HCT116 (cell line): ENCODE data around the gene SIK3. TPM values are rescaled to one million over a fixed set of nuclear protein-coding genes. Genes with fewer than 3 reads are reported as not detected.

Source experiments
- ATAC-seq: fragments of 200-7000 bp; cut with Tn5 transposase; 2 replicates; pipeline ENCODE4 v1.9.1; 2020; ENCODE audit warnings: mild to moderate bottlenecking, moderate library complexity
- BruUV-seq: library from RNA; stranded (reverse); fragments of 400-500 nt; replicated peaks from 2 replicates; lab custom pipeline; 2021; lab: Mats Ljungman, UMichigan
- CTCF ChIA-PET: fragments of 300-600 bp; sonication (Branson Sonifier 250); formaldehyde crosslinking; loops from one replicate; lab custom pipeline; 2021; ENCODE audit warnings: antibody characterized with exemption; lab: Charles Lee
- POLR2A ChIA-PET: fragments of 300-600, 350-600 bp; sonication (Branson Sonifier 250); formaldehyde crosslinking; loops from one replicate; lab custom pipeline; 2021; ENCODE audit warnings: antibody characterized with exemption; lab: Charles Lee
- RAD21 ChIA-PET, 2 experiments: fragments of 300-600 bp; sonication (Branson Sonifier 250); formaldehyde crosslinking; loops; one replicate each; lab custom pipeline; 2023; ENCODE audit warnings: low total read pairs in 2 of 2; ENCODE audit not compliant: uncharacterized antibody in 2 of 2, unreplicated experiment in 2 of 2, low non-redundant PET in 1 of 2; lab: Charles Lee
- DNase-seq: peaks from one replicate; pipeline ENCODE4 v3.0.0-alpha.2; 2010; ENCODE audit warnings: low read depth, low spot score
- H2AFZ ChIP-seq: fragments of 200-600 bp; shearing (Covaris generic), sonication (generic); 2 replicates; pipeline ENCODE4 v1.6.1; 2017; ENCODE audit warnings: low read depth, mixed run types, mixed read lengths, antibody characterized with exemption, low read length; ENCODE audit not compliant: poor library complexity, severe bottlenecking
- H3K27ac ChIP-seq: 2 replicates; pipeline ENCODE4 v1.5.1; 2012; ENCODE audit warnings: low read depth, low read length
- H3K27me3 ChIP-seq: fragments of 200-600 bp; sonication (generic); 2 replicates; pipeline ENCODE4 v1.6.1; 2016; ENCODE audit warnings: mixed run types, low read length, mixed read lengths; ENCODE audit not compliant: insufficient read depth
- H3K36me3 ChIP-seq, 2 experiments: fragments of 200-500 bp in 1 of 2; fragments of 200-600 bp in 1 of 2; sonication (Bioruptor generic) in 1 of 2; sonication (generic) in 1 of 2; 2 replicates each; pipeline versions ENCODE4 v1.5.1 to v1.6.1; 2014 to 2016; ENCODE audit warnings: low read length in 2 of 2, inconsistent platforms in 1 of 2, mixed read lengths in 1 of 2, mixed run types in 1 of 2; ENCODE audit not compliant: insufficient read depth in 2 of 2, control insufficient read depth in 1 of 2
- H3K4me1 ChIP-seq, 2 experiments: fragments of 200-600 bp in 1 of 2; sonication (generic) in 1 of 2; 2 replicates each; pipeline versions ENCODE4 v1.5.1 to v1.6.1; 2012 to 2017; ENCODE audit warnings: low read length in 2 of 2, inconsistent platforms in 1 of 2, mild to moderate bottlenecking in 1 of 2, mixed read lengths in 1 of 2, mixed run types in 1 of 2, moderate library complexity in 1 of 2; ENCODE audit not compliant: insufficient read depth in 2 of 2, control insufficient read depth in 1 of 2
- H3K4me2 ChIP-seq: fragments of 200-600 bp; sonication (generic); 2 replicates; pipeline ENCODE4 v1.6.1; 2017; ENCODE audit warnings: mixed run types, low read length, mixed read lengths
- H3K4me3 ChIP-seq, 2 experiments: fragments of 200-600 bp in 1 of 2; sonication (generic) in 1 of 2; replicated peaks in 1 of 2; 2 replicates each; pipeline ENCODE4 v1.5.1; 2011 to 2016; ENCODE audit warnings: low read length in 2 of 2, control low read depth in 1 of 2, low read depth in 1 of 2, mild to moderate bottlenecking in 1 of 2, mixed read lengths in 1 of 2, mixed run types in 1 of 2
- H3K79me2 ChIP-seq: fragments of 200-600 bp; sonication (generic); 2 replicates; pipeline ENCODE4 v1.6.1; 2017; ENCODE audit warnings: mild to moderate bottlenecking, mixed run types, low read length, moderate library complexity, mixed read lengths; ENCODE audit not compliant: insufficient read depth
- H3K9ac ChIP-seq: fragments of 200-600 bp; sonication (generic); 2 replicates; pipeline ENCODE4 v1.6.1; 2016; ENCODE audit warnings: low read length, mixed read lengths
- H3K9me2 ChIP-seq: fragments of 200-600 bp; sonication (generic), shearing (Covaris generic); 2 replicates; pipeline ENCODE4 v1.6.1; 2017; ENCODE audit warnings: mixed run types, mild to moderate bottlenecking, moderate library complexity; ENCODE audit not compliant: insufficient read depth
- H3K9me3 ChIP-seq, 2 experiments: fragments of 200-500 bp in 1 of 2; fragments of 200-600 bp in 1 of 2; sonication (Bioruptor generic) in 1 of 2; sonication (generic) in 1 of 2; 2 replicates each; pipeline ENCODE4 v1.6.1; 2014 to 2017; ENCODE audit warnings: low read length in 2 of 2, mixed read lengths in 2 of 2, inconsistent platforms in 1 of 2, low read depth in 1 of 2, mild to moderate bottlenecking in 1 of 2, mixed run types in 1 of 2, moderate library complexity in 1 of 2; ENCODE audit not compliant: control insufficient read depth in 1 of 2, insufficient read depth in 1 of 2
- H4K20me1 ChIP-seq: fragments of 200-600 bp; sonication (generic), shearing (Covaris generic); 2 replicates; pipeline ENCODE4 v1.6.1; 2017; ENCODE audit warnings: mixed run types, mild to moderate bottlenecking, moderate library complexity; ENCODE audit not compliant: insufficient read depth
- CBX3 ChIP-seq: IDR thresholded peaks from 2 replicates; pipeline ENCODE4 v1.6.1; 2012; ENCODE audit warnings: low read depth
- CEBPB ChIP-seq: IDR thresholded peaks from 2 replicates; pipeline ENCODE4 v1.6.1; 2012; ENCODE audit warnings: low read depth
- ELF1 ChIP-seq: IDR thresholded peaks from 2 replicates; pipeline ENCODE4 v1.6.1; 2012; ENCODE audit warnings: low read depth, borderline replicate concordance
- JUND ChIP-seq: IDR thresholded peaks from 2 replicates; pipeline ENCODE4 v1.6.1; 2012
- POLR2A ChIP-seq: IDR thresholded peaks from 2 replicates; pipeline ENCODE4 v1.7.0; 2011; ENCODE audit warnings: borderline replicate concordance; ENCODE audit not compliant: insufficient read depth, insufficient read length; ENCODE audit errors: extremely low read depth
- POLR2AphosphoS5 ChIP-seq: IDR thresholded peaks from 2 replicates; pipeline ENCODE4 v1.6.1; 2011; ENCODE audit warnings: mild to moderate bottlenecking, low read depth, low read length, moderate library complexity
- SIN3A ChIP-seq: IDR thresholded peaks from 2 replicates; pipeline ENCODE4 v1.6.1; 2012; ENCODE audit warnings: low read depth
- SP1 ChIP-seq: IDR thresholded peaks from 2 replicates; pipeline ENCODE4 v1.6.1; 2012; ENCODE audit warnings: low read depth
- SRF ChIP-seq: IDR thresholded peaks from 2 replicates; pipeline ENCODE4 v1.6.1; 2012; ENCODE audit warnings: low read depth
- TCF7L2 ChIP-seq: IDR thresholded peaks from 2 replicates; pipeline ENCODE4 v1.7.0; 2011; ENCODE audit warnings: borderline replicate concordance, inconsistent platforms; ENCODE audit not compliant: insufficient read depth, insufficient read length; ENCODE audit errors: extremely low read depth
- YY1 ChIP-seq: IDR thresholded peaks from 2 replicates; pipeline ENCODE4 v1.6.1; 2011; ENCODE audit warnings: low read length, low read depth, moderate library complexity, mild to moderate bottlenecking; ENCODE audit not compliant: insufficient replicate concordance; ENCODE audit errors: extremely low read depth
- ZFX ChIP-seq: fragments of 450-650 bp; IDR thresholded peaks from 2 replicates; pipeline ENCODE4 v1.6.1; 2017
- ZNF274 ChIP-seq: fragments of 200-500 bp; sonication (Bioruptor generic); IDR thresholded peaks from 2 replicates; pipeline ENCODE4 v1.6.1; 2014; ENCODE audit warnings: mild to moderate bottlenecking, low read depth, low read length, inconsistent platforms
- intact Hi-C: fragments of 100-400 bp; cut with micrococcal nuclease; formaldehyde crosslinking; loops from 2 replicates; pipeline ENCODE4 v1.10.0; 2022
- total RNA-seq: library from RNA; stranded (reverse); gene quantifications from one replicate; pipeline ENCODE4 v1.2.1, GENCODE V29; 2021; ENCODE audit not compliant: unreplicated experiment
- TF ChIP-seq, protein P1 (sequence below): IDR thresholded peaks from 2 replicates; pipeline ENCODE4 v1.6.1; 2012
- TF ChIP-seq, protein P2 (sequence below): IDR thresholded peaks from 2 replicates; pipeline ENCODE4 v1.6.1; 2012

SIK3 gene
- total RNA-seq, 1 experiment from 2014 or later = 21.0 TPM

DNA sequence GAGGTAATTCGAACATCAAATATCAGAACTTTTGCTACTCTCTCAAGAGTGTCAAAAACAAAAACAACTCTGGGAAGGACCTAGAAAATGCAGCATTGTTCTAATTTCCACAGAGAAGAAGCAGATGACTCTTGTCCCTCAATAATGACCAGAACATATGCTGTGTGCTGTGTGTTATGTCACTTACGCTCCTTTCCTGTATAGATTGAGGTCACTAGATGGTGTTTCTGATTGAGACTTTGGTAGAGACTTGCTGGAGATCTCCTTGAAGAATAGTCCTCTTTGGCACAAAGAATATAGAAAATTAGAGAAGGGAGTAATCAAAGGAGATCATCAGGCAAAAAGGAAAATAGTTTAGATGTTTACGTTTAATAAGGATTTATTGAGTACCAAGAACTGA is 2.3 kb upstream of the SIK3 start:
- no peak overlapping the region for H3K9ac ChIP-seq
- H3K4me1 ChIP-seq = peaks cover 20 to 27% of the 10 kb centered on the region in 2 experiments
- ChIA-PET RAD21 (no interaction called here), POLR2A (no interaction called here), CTCF (no interaction called here)
- no peaks in the 10 kb centered on the region for H3K9me3 ChIP-seq
- no peak overlapping the region for H2AFZ ChIP-seq
- H3K9me2 ChIP-seq = no peaks in the 10 kb centered on the region
- DNase-seq (no peak), ATAC-seq (no peak)
- no peak overlapping the region for H3K4me3 ChIP-seq
- TF ChIP-seq POLR2AphosphoS5 (no peak), SP1 (no peak), SRF (no peak), CBX3 (no peak), SIN3A (no peak), CEBPB (no peak), YY1 (no peak)
- TF ChIP-seq, protein P1, sequence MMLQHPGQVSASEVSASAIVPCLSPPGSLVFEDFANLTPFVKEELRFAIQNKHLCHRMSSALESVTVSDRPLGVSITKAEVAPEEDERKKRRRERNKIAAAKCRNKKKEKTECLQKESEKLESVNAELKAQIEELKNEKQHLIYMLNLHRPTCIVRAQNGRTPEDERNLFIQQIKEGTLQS = no peak
- TF ChIP-seq, protein P2, sequence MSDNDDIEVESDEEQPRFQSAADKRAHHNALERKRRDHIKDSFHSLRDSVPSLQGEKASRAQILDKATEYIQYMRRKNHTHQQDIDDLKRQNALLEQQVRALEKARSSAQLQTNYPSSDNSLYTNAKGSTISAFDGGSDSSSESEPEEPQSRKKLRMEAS = no peak
- no peak overlapping the region for H3K4me2 ChIP-seq
- H3K27ac ChIP-seq = no peak overlapping the region
- H3K36me3 ChIP-seq = no peaks in the 10 kb centered on the region
- H3K27me3 ChIP-seq = no peaks in the 10 kb centered on the region
- BruUV-seq = no TSS peak
- peaks cover 24% of the 10 kb centered on the region for H3K79me2 ChIP-seq
- no peaks in the 10 kb centered on the region for H4K20me1 ChIP-seq
- intact Hi-C loops = no loop called here

DNA sequence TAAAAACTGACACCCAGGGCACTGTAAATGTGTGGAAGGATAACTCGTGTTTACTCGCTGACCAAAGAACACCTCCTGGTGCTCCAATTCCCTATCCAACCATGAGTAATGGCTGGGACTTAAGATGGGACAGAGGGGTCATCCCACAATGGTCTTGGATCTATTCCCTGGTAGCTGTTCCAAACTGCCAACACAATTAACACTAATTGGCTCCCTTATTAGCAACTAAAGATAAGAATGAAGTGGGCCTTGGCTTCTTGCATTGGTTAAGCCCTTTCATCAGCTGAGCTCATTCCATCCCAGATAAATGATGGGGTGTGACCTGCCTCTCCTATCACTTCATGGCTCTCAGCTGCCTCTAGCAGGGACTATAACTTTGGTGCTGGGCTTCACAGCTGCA is 1.5 kb upstream of the SIK3 start:
- no peak for DNase-seq
- Histone ChIP-seq H3K79me2 (peaks cover 33% of the 10 kb centered on the region), H3K4me3 (no peak overlapping the region), H4K20me1 (no peaks in the 10 kb centered on the region), H3K9me2 (no peaks in the 10 kb centered on the region), H3K27me3 (no peaks in the 10 kb centered on the region), H3K27ac (no peak overlapping the region), H3K4me2 (no peak overlapping the region), H2AFZ (no peak overlapping the region), H3K4me1 (peaks cover 23 to 31% of the 10 kb centered on the region in 2 experiments), H3K9me3 (no peaks in the 10 kb centered on the region), H3K36me3 (no peaks in the 10 kb centered on the region), H3K9ac (no peak overlapping the region)
- TF ChIP-seq ZFX = no peak
- no peak for TF ChIP-seq SIN3A
- TF ChIP-seq, protein P2 = no peak
- no peak for TF ChIP-seq POLR2A
- no peak for TF ChIP-seq TCF7L2
- TF ChIP-seq CBX3 = no peak
- TF ChIP-seq JUND = no peak
- TF ChIP-seq, protein P1 = no peak
- TF ChIP-seq ELF1 = no peak
- no peak for TF ChIP-seq SP1
- no peak for TF ChIP-seq POLR2AphosphoS5
- TF ChIP-seq ZNF274 = no peak
- no peak for ATAC-seq
- no TSS peak for BruUV-seq
- intact Hi-C loops = no loop called here
- ChIA-PET CTCF (interaction anchor here (0.8 to 0.9 kb wide), 2 partner anchors 264 to 309 kb away, joined by 3 to 4 read pairs; no protein-coding TSS in a partner anchor), POLR2A (no interaction called here), RAD21 (no interaction called here)
